Stimulated activated naive B cell treated with anti-CD40 and anti-IgM and Interleukin-4, amounts not matched to agents 10 μg/mL and 1 μg/mL and 100 μg/mL, for 72 hours (primary cell): ENCODE data around the gene FBXO41.

Experiments
- ATAC-seq, 2 donors: fragments of 150-1000 bp; cut with Tn5 transposase; replicated peaks; 2 replicates each; pipeline ENCODE4 v1.10.0; 2021; ENCODE audit warnings: moderate library complexity in 1 of 2
- DNase-seq: peaks from one replicate; pipeline ENCODE4 v3.0.0; 2021
- H3K27ac Mint-ChIP-seq: one replicate; pipeline ENCODE4 v1.8.0; 2022; ENCODE audit warnings: mild to moderate bottlenecking, mixed read lengths
- H3K27me3 Mint-ChIP-seq, 2 donors: one replicate each; pipeline ENCODE4 v1.8.0; 2022; ENCODE audit warnings: mixed read lengths in 2 of 2
- H3K36me3 Mint-ChIP-seq, 2 donors: one replicate each; pipeline ENCODE4 v1.8.0; 2022; ENCODE audit warnings: mixed read lengths in 2 of 2, mild to moderate bottlenecking in 1 of 2
- H3K4me1 Mint-ChIP-seq, 2 donors: one replicate each; pipeline ENCODE4 v1.8.0; 2022; ENCODE audit warnings: mixed read lengths in 2 of 2, mild to moderate bottlenecking in 1 of 2
- H3K4me3 Mint-ChIP-seq, 2 donors: one replicate each; pipeline ENCODE4 v1.8.0; 2022; ENCODE audit warnings: mild to moderate bottlenecking in 2 of 2, mixed read lengths in 2 of 2, moderate library complexity in 1 of 2
- H3K9me3 Mint-ChIP-seq, 2 donors: one replicate each; pipeline ENCODE4 v1.8.0; 2022; ENCODE audit warnings: mixed read lengths in 2 of 2, mild to moderate bottlenecking in 1 of 2

The FBXO41 gene

DNA sequence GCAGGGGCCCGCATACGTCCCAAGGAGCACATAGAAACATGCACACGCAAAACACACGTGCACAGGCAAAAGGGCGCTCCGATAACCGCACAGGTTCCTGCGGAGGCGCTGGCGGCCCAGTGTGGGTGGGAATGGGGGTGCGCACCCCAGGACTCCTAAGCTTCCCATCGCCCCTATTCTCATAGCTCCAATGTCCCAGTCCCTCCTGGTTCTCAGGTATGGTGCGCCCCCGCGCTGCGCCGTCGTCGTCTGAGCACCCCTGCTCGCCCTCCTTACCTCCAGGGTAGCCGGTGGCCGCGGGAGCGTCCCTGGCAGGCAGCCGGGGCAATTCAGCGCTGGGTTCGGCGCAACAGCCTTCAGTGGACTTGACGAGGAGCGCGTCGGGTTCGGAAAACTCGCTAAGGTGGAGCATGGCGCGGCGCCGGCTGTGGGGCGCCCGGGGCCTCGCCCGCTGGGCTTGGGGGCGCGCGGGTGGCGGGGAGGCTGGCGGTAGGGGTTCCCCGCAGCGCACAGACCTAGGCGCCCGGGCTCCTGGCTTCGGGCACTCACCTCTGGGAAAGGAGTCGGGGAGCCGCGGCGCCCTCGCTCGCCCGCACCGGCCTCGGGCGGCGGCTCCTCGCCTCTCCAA is 8.7 kb upstream of the FBXO41 start:
- no peaks in the 10 kb centered on the region for H3K9me3 Mint-ChIP-seq
- H3K4me3 Mint-ChIP-seq = peak overlapping the region; percentile 81 to 83
- no peak overlapping the region for H3K27ac Mint-ChIP-seq
- peaks cover 8 to 29% of the 10 kb centered on the region in 2 donors for H3K4me1 Mint-ChIP-seq
- peaks cover 47 to 66% of the 10 kb centered on the region in 2 donors for H3K27me3 Mint-ChIP-seq
- peaks cover 0 to 1% of the 10 kb centered on the region in 2 donors for H3K36me3 Mint-ChIP-seq
- ATAC-seq (peak in 1 of 2 donors; percentile 15), DNase-seq (no peak)

DNA sequence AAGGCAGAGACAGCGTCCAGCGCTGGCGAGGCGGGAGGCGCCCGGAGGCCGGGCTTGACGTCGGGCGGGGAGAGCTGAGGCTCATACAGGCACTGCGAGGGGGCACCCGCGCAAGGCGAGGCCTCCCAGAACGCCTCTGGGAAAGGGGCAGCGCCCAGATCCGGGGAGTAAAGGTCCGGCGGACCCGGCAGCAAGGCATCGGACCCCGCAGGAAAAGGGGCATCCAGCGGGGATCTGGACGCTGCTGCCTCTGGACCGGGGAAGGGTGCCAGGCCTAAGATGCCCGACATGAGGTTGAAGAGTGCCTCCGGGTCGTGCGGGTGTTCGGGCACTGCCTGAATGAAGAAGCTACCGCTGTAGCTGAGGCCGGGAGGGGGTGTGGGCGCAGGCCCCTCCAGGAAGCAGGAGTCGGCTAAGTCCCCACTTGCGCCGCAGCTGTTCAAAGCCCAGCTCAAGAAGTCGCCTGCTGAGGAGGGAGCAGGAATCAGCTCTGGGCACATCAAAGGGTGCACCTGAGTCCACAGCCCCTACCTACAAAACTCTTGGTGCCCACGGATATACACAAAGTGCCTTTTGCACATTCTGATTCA is 8.1 kb upstream of the FBXO41 start:
- Mint-ChIP-seq H3K4me3 (peak overlapping the region; percentile 25 to 81), H3K4me1 (peaks cover 8 to 29% of the 10 kb centered on the region in 2 donors), H3K27me3 (peaks cover 41 to 61% of the 10 kb centered on the region in 2 donors), H3K9me3 (no peaks in the 10 kb centered on the region), H3K27ac (peak overlapping the region; percentile 59), H3K36me3 (peaks cover 0 to 1% of the 10 kb centered on the region in 2 donors)
- ATAC-seq (no peak), DNase-seq (no peak)

DNA sequence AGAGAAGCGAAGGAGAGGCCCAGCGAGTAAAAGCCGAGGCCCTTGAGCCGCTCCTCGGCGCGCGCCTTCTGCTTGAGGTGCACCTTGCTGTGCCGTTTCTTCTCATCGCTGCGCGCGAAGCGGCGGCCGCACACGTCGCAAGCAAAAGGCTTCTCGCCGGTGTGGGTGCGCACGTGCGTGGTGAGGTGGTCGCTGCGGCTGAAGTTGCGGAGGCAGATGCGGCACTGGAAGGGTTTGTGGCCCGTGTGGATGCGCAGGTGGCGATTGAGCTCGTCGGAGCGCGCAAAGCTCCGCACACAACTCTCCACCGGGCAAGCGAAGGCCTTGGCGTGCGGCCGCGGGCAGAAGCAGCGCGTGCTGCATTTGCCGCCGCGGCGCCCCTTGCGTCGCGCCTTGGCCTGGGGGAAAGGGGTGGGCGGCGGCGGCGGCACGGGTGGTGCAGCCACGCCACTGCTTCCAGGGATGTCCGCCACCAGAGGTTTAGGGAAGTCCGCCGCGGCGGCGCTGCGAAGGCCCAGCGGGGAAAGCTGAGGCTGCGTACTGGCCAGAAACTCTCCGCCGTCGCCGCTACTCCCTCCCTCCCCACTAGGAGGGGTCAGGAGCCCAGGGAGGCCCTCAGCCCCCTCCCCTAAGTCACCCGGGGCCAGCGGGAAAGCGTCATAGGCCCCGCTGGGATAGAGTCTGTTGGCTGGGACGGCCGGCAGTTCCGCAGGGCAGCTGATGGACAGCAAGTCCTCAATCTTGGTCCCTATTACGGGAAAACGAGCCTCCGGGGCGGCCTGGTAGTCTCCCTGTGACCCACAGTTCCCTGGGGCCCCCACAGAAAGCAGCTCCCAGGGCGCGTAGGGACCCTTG is 7.4 kb upstream of the FBXO41 start:
- H3K27me3 Mint-ChIP-seq = peaks cover 34 to 54% of the 10 kb centered on the region in 2 donors
- ATAC-seq = peak; percentile 3 to 17
- H3K9me3 Mint-ChIP-seq = no peaks in the 10 kb centered on the region
- peaks cover 12 to 33% of the 10 kb centered on the region in 2 donors for H3K4me1 Mint-ChIP-seq
- DNase-seq = no peak
- H3K27ac Mint-ChIP-seq = peak overlapping the region; percentile 25
- peaks cover 0 to 1% of the 10 kb centered on the region in 2 donors for H3K36me3 Mint-ChIP-seq
- peak overlapping the region; percentile 81 to 83 for H3K4me3 Mint-ChIP-seq

DNA sequence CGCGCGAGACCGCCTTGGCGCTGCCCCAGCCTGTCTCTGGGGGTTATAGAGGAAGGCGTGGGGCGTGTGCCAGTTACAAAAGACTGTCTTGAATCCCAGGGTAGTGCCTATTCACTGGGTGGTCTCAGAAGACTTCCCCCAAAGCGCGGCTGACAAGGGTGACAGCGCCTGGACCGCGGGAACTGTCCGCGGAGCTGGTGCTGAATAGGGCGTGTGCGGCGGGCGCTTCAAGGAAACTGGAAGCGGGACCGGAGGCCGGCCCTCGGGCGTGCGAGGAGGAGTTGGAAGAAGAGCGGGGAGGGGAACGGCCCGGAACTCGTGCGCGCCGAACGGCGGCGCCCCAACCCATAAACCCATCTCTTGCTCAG is 6.8 kb upstream of the FBXO41 start:
- H3K27me3 Mint-ChIP-seq = peaks cover 27 to 48% of the 10 kb centered on the region in 2 donors
- ATAC-seq = peak; percentile 12 to 18

DNA sequence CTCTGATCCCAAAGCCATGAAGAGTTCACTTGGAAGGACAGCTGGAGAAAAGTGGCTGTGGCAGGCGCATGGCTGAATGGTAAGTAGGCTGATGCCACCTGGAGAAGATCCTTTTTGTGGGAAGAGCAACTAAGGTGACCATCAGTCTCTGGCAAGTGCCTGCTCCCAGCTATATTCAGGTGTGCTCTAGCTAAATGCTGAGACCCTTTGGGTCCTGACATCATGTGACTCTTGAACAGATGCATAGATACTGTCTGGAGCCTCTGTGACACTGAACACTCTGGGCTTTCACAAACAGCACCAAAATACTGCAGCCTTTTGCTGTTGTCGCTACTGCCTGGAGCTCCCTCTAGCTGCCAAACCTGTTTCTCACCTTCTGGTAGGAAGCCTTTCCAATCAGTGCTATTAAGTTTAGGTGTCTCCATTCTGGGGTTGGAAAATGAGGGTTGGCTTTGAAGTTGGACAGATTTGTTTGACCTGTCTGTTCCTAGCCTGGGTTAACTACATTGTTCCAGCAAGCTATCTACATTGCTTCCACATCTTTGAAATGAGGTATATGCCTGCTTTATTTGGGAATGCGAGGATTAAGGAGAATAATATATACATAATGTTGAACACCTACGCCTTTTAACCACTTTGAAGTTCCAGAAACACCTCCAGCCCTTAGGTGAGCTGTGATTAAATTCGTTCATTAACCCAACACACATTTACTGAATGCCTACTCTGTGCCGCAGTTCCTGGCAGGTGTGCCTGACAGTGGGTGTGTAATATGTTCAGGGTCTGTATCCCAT is 6.0 kb upstream of the FBXO41 start:
- peak in 1 of 2 donors; percentile 18 for ATAC-seq
- Mint-ChIP-seq H3K27ac (no peak overlapping the region), H3K9me3 (no peaks in the 10 kb centered on the region), H3K4me1 (peaks cover 24 to 47% of the 10 kb centered on the region in 2 donors), H3K4me3 (no peak overlapping the region), H3K36me3 (peaks cover 0 to 1% of the 10 kb centered on the region in 2 donors), H3K27me3 (peaks cover 19 to 39% of the 10 kb centered on the region in 2 donors)
- no peak for DNase-seq

More for the DNA sequence above, 6.8 kb upstream of the FBXO41 start:
- DNase-seq = no peak
- no peaks in the 10 kb centered on the region for H3K9me3 Mint-ChIP-seq
- H3K4me3 Mint-ChIP-seq = peak overlapping the region; percentile 81 to 83
- H3K27ac Mint-ChIP-seq = peak overlapping the region; percentile 56
- H3K4me1 Mint-ChIP-seq = peaks cover 15 to 39% of the 10 kb centered on the region in 2 donors
- H3K36me3 Mint-ChIP-seq = peaks cover 0 to 1% of the 10 kb centered on the region in 2 donors

DNA sequence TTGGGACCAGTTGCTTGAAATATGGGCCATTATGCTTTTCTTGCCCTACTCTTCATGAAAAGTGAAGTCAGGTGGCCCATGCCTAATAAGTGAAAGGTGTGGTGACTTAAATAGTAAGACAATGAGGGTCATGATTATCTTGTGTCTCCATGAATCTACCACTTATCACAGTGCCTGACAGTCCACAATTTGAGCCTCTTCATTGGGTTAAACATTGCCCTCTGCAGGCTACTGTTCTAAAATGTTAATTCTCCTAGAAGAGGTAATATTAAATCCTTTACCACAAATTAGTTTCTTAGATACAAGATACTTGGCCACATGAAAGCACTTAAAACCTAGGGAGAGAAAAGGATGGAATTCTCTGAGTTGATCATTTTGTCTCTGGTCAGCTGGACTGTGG is 5.0 kb upstream of the FBXO41 start:
- peaks cover 29 to 52% of the 10 kb centered on the region in 2 donors for H3K4me1 Mint-ChIP-seq
- H3K27me3 Mint-ChIP-seq = peaks cover 16 to 35% of the 10 kb centered on the region in 2 donors
- H3K9me3 Mint-ChIP-seq = no peaks in the 10 kb centered on the region
- no peaks in the 10 kb centered on the region for H3K36me3 Mint-ChIP-seq
- no peak overlapping the region for H3K4me3 Mint-ChIP-seq
- DNase-seq (no peak), ATAC-seq (no peak)
- no peak overlapping the region for H3K27ac Mint-ChIP-seq

DNA sequence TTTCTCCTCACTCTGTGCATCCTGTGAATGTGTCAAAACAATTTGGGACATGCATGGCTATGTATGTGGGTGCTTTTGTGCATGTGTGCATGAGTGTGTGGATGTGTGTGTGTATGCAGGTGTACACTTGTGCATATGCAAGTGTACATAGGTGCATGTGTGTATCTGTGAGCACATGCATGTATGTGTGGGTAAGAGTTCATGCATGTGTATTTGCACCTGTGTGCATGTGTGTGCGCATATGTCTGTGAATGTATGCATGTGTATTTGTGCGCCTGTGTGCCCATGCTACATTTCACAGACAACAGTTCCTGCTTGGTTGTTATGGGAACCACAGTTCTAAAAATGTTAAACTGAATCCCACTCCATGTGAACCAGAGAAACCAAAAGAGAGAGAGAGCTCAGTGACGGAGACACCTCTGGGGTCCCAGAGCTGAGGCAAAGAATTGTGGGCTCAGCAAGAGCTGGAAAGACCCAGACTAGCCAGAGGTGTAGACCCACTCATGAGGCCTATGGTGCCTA is 1.9 kb upstream of the FBXO41 start:
- DNase-seq (no peak), ATAC-seq (no peak)
- no peaks in the 10 kb centered on the region for H3K9me3 Mint-ChIP-seq
- peak overlapping the region; percentile 55 to 87 for H3K4me3 Mint-ChIP-seq
- H3K27ac Mint-ChIP-seq = peak overlapping the region; percentile 93
- H3K27me3 Mint-ChIP-seq = peaks cover 3 to 9% of the 10 kb centered on the region in 2 donors
- no peaks in the 10 kb centered on the region for H3K36me3 Mint-ChIP-seq
- H3K4me1 Mint-ChIP-seq = peaks cover 31 to 46% of the 10 kb centered on the region in 2 donors

DNA sequence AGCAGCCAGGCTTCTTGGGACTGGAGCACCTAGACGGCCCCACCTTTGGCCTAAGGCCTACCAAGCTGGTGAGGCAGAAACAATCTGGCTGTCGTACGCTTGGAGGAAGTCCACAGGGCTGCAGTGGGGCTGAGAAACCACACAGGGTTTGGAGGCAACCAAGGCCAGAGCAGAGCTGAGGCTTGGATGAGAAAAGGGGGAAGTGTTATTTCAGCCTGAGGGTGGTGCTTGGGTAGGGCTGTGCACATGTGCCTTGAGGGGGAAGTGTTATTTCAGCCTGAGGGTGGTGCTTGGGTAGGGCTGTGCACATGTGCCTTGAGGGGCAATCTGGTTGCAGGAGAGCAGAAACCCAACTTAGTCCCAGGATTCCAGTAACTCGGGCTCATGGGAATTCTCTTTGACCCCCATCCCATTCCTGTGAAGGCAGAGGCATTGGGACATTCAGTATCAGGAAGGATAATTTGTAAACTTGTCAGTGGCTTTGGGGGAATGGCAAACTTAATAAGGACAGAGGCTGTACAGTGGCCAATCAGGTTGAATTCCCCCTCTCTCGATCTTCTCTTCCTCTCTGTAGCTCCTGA is 971 bp upstream of the FBXO41 start:
- Mint-ChIP-seq H3K4me3 (peak overlapping the region; percentile 80 to 87), H3K27ac (peak overlapping the region; percentile 93), H3K27me3 (no peaks in the 10 kb centered on the region), H3K9me3 (no peaks in the 10 kb centered on the region), H3K36me3 (peaks cover 4 to 5% of the 10 kb centered on the region in 2 donors), H3K4me1 (peaks cover 26 to 42% of the 10 kb centered on the region in 2 donors)
- DNase-seq (peak; percentile 75), ATAC-seq (peak; percentile 86 to 87)

DNA sequence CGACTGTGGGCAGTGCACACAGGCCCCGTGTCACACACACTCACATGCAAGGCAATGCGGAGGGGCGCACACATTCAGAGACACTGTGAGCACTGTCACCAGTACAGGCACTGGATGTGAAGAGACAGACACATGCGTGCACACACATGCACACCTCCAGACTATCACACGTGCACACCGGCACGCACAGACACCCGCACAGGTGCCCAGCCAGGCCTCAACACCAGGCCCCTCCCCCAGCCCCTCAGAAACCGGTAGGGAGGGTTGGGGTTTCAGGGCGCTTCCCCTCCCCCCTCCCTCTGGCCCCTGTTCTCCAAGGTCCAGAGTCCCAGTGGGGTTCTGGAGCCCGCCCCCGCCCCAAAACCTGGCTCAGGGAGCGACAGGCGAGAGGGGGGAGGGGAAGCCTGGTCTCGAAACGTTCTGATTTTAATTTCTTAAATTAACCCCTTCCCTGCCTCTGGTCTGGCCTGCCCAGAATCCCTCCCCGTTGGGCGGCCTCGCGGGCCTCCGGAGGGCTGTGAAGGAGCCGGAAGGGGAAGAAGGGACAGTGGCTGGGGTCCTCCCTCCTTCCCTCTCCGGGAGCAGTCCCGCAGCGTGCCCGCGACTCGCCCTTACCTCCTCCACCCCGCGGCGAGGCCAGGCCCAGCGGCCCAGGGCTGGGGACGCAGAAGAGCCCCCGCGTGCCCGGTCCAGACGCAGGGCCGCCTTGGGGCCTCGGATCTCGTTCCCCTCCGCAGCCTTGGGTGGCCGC is 558 bp downstream of the FBXO41 start:
- H3K4me3 Mint-ChIP-seq = peak overlapping the region; percentile 80 to 87
- peak overlapping the region; percentile 33 for H3K27ac Mint-ChIP-seq
- peak; percentile 15 to 19 for ATAC-seq
- peaks cover 33 to 52% of the 10 kb centered on the region in 2 donors for H3K4me1 Mint-ChIP-seq
- no peaks in the 10 kb centered on the region for H3K9me3 Mint-ChIP-seq
- no peak for DNase-seq
- H3K36me3 Mint-ChIP-seq = peaks cover 16 to 17% of the 10 kb centered on the region in 2 donors
- no peaks in the 10 kb centered on the region for H3K27me3 Mint-ChIP-seq

DNA sequence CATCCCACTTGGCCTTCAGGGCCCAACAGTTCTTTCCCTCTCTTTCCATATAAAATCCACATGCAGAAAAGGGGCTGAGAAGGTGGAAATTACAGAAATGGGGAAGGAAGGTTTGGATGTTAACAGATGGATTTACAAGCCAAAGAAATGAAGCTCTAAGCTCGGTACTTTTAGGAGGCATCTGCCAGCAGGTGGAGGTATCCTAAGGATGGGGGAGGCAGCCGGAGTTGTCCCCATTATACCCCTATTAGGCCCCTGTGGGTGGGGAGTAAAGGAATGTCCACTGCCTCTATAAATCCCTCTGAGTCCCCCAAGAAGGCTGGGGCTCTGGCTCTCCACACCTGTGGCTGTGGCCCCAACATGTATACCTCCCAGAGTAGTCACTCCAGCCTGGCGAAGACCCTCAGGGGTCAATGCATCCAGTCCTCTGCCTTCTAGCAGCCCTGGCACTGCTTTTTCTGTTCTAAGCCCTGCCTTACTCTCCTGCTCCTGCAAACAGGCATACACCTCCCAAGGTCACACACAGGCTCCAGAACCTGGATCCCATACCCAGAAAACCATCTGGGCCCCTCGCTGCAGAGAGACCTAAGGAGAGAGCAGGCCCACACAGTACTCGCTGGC is 1.2 kb downstream of the FBXO41 start:
- peaks cover 33 to 52% of the 10 kb centered on the region in 2 donors for H3K4me1 Mint-ChIP-seq
- H3K27ac Mint-ChIP-seq = peak overlapping the region; percentile 49
- no peaks in the 10 kb centered on the region for H3K9me3 Mint-ChIP-seq
- peak overlapping the region; percentile 80 to 87 for H3K4me3 Mint-ChIP-seq
- no peaks in the 10 kb centered on the region for H3K27me3 Mint-ChIP-seq
- ATAC-seq (no peak), DNase-seq (no peak)
- peaks cover 19 to 22% of the 10 kb centered on the region in 2 donors for H3K36me3 Mint-ChIP-seq

DNA sequence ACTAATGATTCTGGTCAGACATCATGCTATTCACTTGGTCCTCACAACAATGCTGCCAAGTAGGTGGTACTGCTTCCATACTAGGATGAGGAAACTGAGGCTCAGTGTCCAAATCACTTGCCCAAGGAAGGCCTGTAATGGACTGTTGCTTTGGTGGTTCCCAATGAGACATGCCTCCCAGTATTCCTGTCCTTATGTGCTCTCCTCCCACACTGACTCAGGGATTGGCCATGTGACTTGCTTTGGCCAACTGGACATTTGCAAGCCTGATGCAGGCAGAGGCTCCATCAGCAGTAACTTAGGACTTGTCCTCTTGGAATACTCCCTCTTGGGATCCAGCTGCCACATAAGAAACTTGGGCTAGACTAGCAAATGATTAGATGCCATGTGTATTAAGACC is 3.0 kb downstream of the FBXO41 start:
- Mint-ChIP-seq H3K27ac (no peak overlapping the region), H3K4me1 (peaks cover 29 to 44% of the 10 kb centered on the region in 2 donors), H3K27me3 (no peaks in the 10 kb centered on the region), H3K36me3 (peaks cover 32 to 33% of the 10 kb centered on the region in 2 donors), H3K9me3 (no peaks in the 10 kb centered on the region), H3K4me3 (no peak overlapping the region)
- ATAC-seq (no peak), DNase-seq (no peak)

DNA sequence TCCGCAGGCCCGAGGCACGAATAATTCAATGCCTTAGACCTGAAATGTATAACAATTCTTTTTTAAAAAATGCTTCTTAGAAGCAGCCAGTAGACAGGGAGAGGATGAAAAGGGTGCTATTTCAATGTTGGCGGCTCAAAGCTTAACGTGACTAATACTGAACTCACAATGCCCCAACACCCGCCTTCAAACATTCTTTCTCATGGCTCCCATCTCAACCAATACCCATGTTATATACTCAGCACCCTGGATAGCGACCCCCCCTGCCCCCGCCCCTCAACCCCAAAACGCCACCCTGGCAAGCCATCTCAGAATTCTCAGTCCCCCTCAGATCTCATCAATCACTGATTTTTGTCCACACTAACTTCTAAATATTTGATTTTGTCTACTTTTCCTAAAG is 4.4 kb downstream of the FBXO41 start:
- Mint-ChIP-seq H3K27ac (no peak overlapping the region), H3K9me3 (no peaks in the 10 kb centered on the region), H3K27me3 (no peaks in the 10 kb centered on the region), H3K4me1 (peaks cover 15 to 30% of the 10 kb centered on the region in 2 donors), H3K36me3 (peaks cover 34 to 38% of the 10 kb centered on the region in 2 donors), H3K4me3 (no peak overlapping the region)
- DNase-seq (no peak), ATAC-seq (no peak)
